K562 (cell line): ENCODE results near the gene CDC42EP2. TPM values are rescaled to one million over a fixed set of nuclear protein-coding genes. Genes with fewer than 3 reads are reported as not detected.
A peak's percentile ranks its signal among the peaks of the same experiment; 100 is the strongest.

ENCODE experiments used
- ATAC-seq: fragments of 200-7000 bp; cut with Tn5 transposase; 3 replicates; pipeline ENCODE4 v1.9.1; 2020; ENCODE audit warnings: moderate library complexity
- BruUV-seq: library from RNA; stranded (reverse); fragments of 400-500 nt; replicated peaks from 2 replicates; lab custom pipeline; 2021; lab: Mats Ljungman, UMichigan
- CTCF ChIA-PET: fragments of 300-600 bp; formaldehyde crosslinking; extraction: SDS; loops from one replicate; lab custom pipeline; 2021; ENCODE audit warnings: low intra/inter-chr PET ratio; lab: Yijun Ruan, JAX
- POLR2A ChIA-PET: fragments of 300-600, 350-650 bp; sonication (Branson Sonifier 250); formaldehyde crosslinking; extraction: SDS; loops from one replicate; lab custom pipeline; 2021; ENCODE audit warnings: antibody characterized with exemption, inconsistent platforms; lab: Yijun Ruan, JAX
- DNase-seq, 4 experiments: peaks; one replicate each; pipeline versions ENCODE4 v3.0.0 to v3.0.0-alpha.2; 2011 to 2018; ENCODE audit warnings: low spot score in 3 of 4, mixed read lengths in 3 of 4; ENCODE audit errors: extremely low read depth in 1 of 4
- FAIRE-seq: peaks from 2 replicates; lab custom pipeline; 2011; peaks lifted over from hg19 to GRCh38; lab: Jason Lieb, UNC
- H2AFZ ChIP-seq: 2 replicates; pipeline ENCODE4 v1.6.0; 2011; ENCODE audit warnings: low read depth, low read length, control low read depth, inconsistent platforms
- H3K27ac ChIP-seq: fragments of 200-600 bp; 3 replicates; pipeline ENCODE4 v1.8.0; 2011; ENCODE audit warnings: low read depth, mild to moderate bottlenecking, control low read depth, inconsistent platforms, low read length, moderate library complexity, mixed read lengths; ENCODE audit errors: extremely low read depth
- H3K27me3 ChIP-seq, 2 experiments: fragments of 300-600 bp in 1 of 2; 2 replicates in 1 of 2; 3 replicates in 1 of 2; pipeline versions ENCODE4 v1.6.0 to v1.8.0; 2011; ENCODE audit warnings: inconsistent platforms in 2 of 2, low read length in 2 of 2, mild to moderate bottlenecking in 1 of 2, mixed read lengths in 1 of 2, moderate library complexity in 1 of 2; ENCODE audit not compliant: control insufficient read depth in 2 of 2, insufficient read depth in 2 of 2
- H3K36me3 ChIP-seq: fragments of 300-600 bp; 3 replicates; pipeline ENCODE4 v1.8.0; 2011; ENCODE audit warnings: mild to moderate bottlenecking, low read length, inconsistent platforms; ENCODE audit not compliant: control insufficient read depth, insufficient read depth
- H3K4me1 ChIP-seq, 2 experiments: fragments of 200-600 bp in 1 of 2; replicated peaks in 1 of 2; 2 replicates in 1 of 2; 3 replicates in 1 of 2; pipeline versions ENCODE4 v1.5.1 to v1.8.0; 2011; ENCODE audit warnings: inconsistent platforms in 2 of 2, low read length in 2 of 2, mild to moderate bottlenecking in 1 of 2, mixed read lengths in 1 of 2, moderate library complexity in 1 of 2; ENCODE audit not compliant: control insufficient read depth in 2 of 2, insufficient read depth in 2 of 2
- H3K4me2 ChIP-seq: 2 replicates; pipeline ENCODE4 v1.6.1; 2011; ENCODE audit warnings: low read length, control low read depth, inconsistent platforms, mixed read lengths; ENCODE audit not compliant: insufficient read depth
- H3K4me3 ChIP-seq: fragments of 200-600 bp; sonication (generic), shearing (Covaris generic); 2 replicates; pipeline ENCODE4 v1.5.1; 2016; ENCODE audit warnings: control low read depth, inconsistent platforms
- H3K79me2 ChIP-seq: fragments of 200-600 bp; 3 replicates; pipeline ENCODE4 v1.8.0; 2011; ENCODE audit warnings: low read length, inconsistent platforms; ENCODE audit not compliant: control insufficient read depth, insufficient read depth
- H3K9ac ChIP-seq, 2 experiments: 2 replicates each; pipeline versions ENCODE4 v1.6.0 to v1.6.1; 2011; ENCODE audit warnings: low read depth in 2 of 2, low read length in 2 of 2, control low read depth in 1 of 2, inconsistent platforms in 1 of 2, mild to moderate bottlenecking in 1 of 2, mixed read lengths in 1 of 2; ENCODE audit not compliant: insufficient read depth in 1 of 2
- H3K9me1 ChIP-seq: one replicate; pipeline ENCODE4 v1.6.0; 2011; ENCODE audit warnings: inconsistent platforms, mild to moderate bottlenecking, low read length, moderate library complexity; ENCODE audit not compliant: control insufficient read depth, insufficient read depth
- H3K9me3 ChIP-seq: replicated peaks from 2 replicates; pipeline ENCODE4 v1.5.1; 2011; ENCODE audit warnings: low read depth, low read length, inconsistent platforms; ENCODE audit not compliant: control insufficient read depth, insufficient read depth
- H4K20me1 ChIP-seq: replicated peaks from 2 replicates; pipeline ENCODE4 v1.6.1; 2011; ENCODE audit warnings: low read length, inconsistent platforms, mixed read lengths; ENCODE audit not compliant: control insufficient read depth, insufficient read depth
- CEBPG ChIP-seq, 3 experiments: fragments of 200-800 bp in 1 of 3; sonication (Bioruptor generic) in 1 of 3; sonication (generic) in 1 of 3; formaldehyde crosslinking in 1 of 3; IDR thresholded peaks in 2 of 3; conservative IDR thresholded peaks in 1 of 3; 2 replicates each; pipeline versions ENCODE4 v1.6.1 to v1.8.0; 2016 to 2022; ENCODE audit warnings: missing compliant biosample characterization in 2 of 3, missing genetic modification characterization in 2 of 3, mild to moderate bottlenecking in 1 of 3, missing genetic modification reagents in 1 of 3
- DACH1 ChIP-seq: fragments of 450-650 bp; IDR thresholded peaks from 2 replicates; pipeline ENCODE4 v1.6.1; 2018; ENCODE audit not compliant: partially characterized antibody
- EGR1 ChIP-seq: fragments of 450-650 bp; conservative IDR thresholded peaks from 2 replicates; pipeline ENCODE4 v1.6.1; 2017; ENCODE audit warnings: mild to moderate bottlenecking
- EWSR1 ChIP-seq: fragments of 450-650 bp; IDR thresholded peaks from 2 replicates; pipeline ENCODE4 v1.6.1; 2018; ENCODE audit warnings: borderline replicate concordance, mild to moderate bottlenecking, low read depth, moderate library complexity; ENCODE audit not compliant: partially characterized antibody
- GATA2 ChIP-seq: sonication (generic); formaldehyde crosslinking; IDR thresholded peaks from 2 replicates; pipeline ENCODE4 v1.4.0; 2020; ENCODE audit warnings: mild to moderate bottlenecking, missing genetic modification reagents
- HOXB6 ChIP-seq: fragments of 250-450 bp; sonication (Bioruptor Pico); IDR thresholded peaks from 2 replicates; pipeline ENCODE4 v1.5.1; 2022; ENCODE audit warnings: mild to moderate bottlenecking, borderline replicate concordance
- MAFK ChIP-seq: IDR thresholded peaks from 2 replicates; pipeline ENCODE4 v1.6.1; 2011; ENCODE audit warnings: low read length, improper control_type of control experiment
- MAZ ChIP-seq, 2 experiments: fragments of 450-650 bp in 1 of 2; sonication (generic) in 1 of 2; formaldehyde crosslinking; IDR thresholded peaks in 1 of 2; conservative IDR thresholded peaks in 1 of 2; 2 replicates each; pipeline versions ENCODE4 v1.4.0 to v1.5.0; 2020; ENCODE audit warnings: mild to moderate bottlenecking in 1 of 2, missing genetic modification reagents in 1 of 2
- NFE2L1 ChIP-seq: fragments of 450-650 bp; IDR thresholded peaks from 2 replicates; pipeline ENCODE4 v1.6.1; 2016; ENCODE audit warnings: missing genetic modification characterization, low read depth, mild to moderate bottlenecking, missing compliant biosample characterization, moderate library complexity, borderline replicate concordance
- NONO ChIP-seq, 2 experiments: fragments of 200-400 bp in 1 of 2; fragments of 450-650 bp in 1 of 2; formaldehyde crosslinking in 1 of 2; IDR thresholded peaks; 2 replicates each; pipeline ENCODE4 v1.6.1; 2017; ENCODE audit warnings: low read depth in 2 of 2, mild to moderate bottlenecking in 2 of 2, moderate library complexity in 2 of 2, low read length in 1 of 2
- POLR2AphosphoS5 ChIP-seq: IDR thresholded peaks from 2 replicates; pipeline ENCODE4 v1.6.1; 2011; ENCODE audit warnings: mild to moderate bottlenecking, low read depth, low read length, moderate library complexity; ENCODE audit not compliant: control insufficient read depth, insufficient read depth
- RCOR1 ChIP-seq, 2 experiments: IDR thresholded peaks; 2 replicates each; pipeline ENCODE4 v1.6.1; 2012; ENCODE audit warnings: low read depth in 2 of 2, low read length in 2 of 2, borderline replicate concordance in 1 of 2, improper control_type of control experiment in 1 of 2
- RERE ChIP-seq: sonication (generic); formaldehyde crosslinking; IDR thresholded peaks from 2 replicates; pipeline ENCODE4 v1.8.0; 2023; ENCODE audit warnings: missing genetic modification reagents, mild to moderate bottlenecking, borderline replicate concordance
- SRSF3 ChIP-seq: fragments of 200-400 bp; formaldehyde crosslinking; IDR thresholded peaks from 2 replicates; pipeline ENCODE4 v1.6.1; 2016; ENCODE audit warnings: mild to moderate bottlenecking, low read length, moderate library complexity; ENCODE audit not compliant: insufficient read depth
- ZNF316 ChIP-seq: fragments of 450-650 bp; IDR thresholded peaks from 2 replicates; pipeline ENCODE4 v1.6.1; 2016
- WGBS: fragments of 100-300 bp; shearing (Covaris generic); methylation state at CpG from one replicate; pipeline ENCODE4 v1.1.6; 2016; ENCODE audit warnings: low coverage, mixed read lengths; ENCODE audit not compliant: insufficient coverage; ENCODE audit errors: missing lambda C conversion rate; 5-methylcytosine and 5-hydroxymethylcytosine counted together
- in situ Hi-C: fragments of 300-500 bp; cut with MboI; formaldehyde crosslinking; loops from 4 replicates; pipeline ENCODE4 v1.15.0; 2018; ENCODE audit warnings: inconsistent platforms, mixed read lengths
- intact Hi-C: fragments of 100-400 bp; cut with micrococcal nuclease; formaldehyde crosslinking; loops from 2 replicates; pipeline ENCODE4 v1.14.2; 2022
- polyA plus RNA-seq, 8 experiments: library from polyadenylated mRNA; depleted of rRNA in 4 of 8; stranded (reverse) in 5 of 8; unstranded in 3 of 8; fragments of >200 nt; fragmentation: Nextera tagmentation in 2 of 8; fragmentation: Illumina TruSeq in 1 of 8; extraction: Ambion mirVana in 2 of 8; extraction: Trizol in 1 of 8; gene quantifications; 2 replicates each; pipeline versions ENCODE4 v1.2.1 to v1.2.3, GENCODE V29; 2011 to 2014; ENCODE audit warnings: inconsistent platforms in 1 of 8, missing spikeins in 1 of 8
- total RNA-seq, 7 experiments: library from RNA; depleted of rRNA in 6 of 7; stranded (reverse); fragments of >200 nt in 6 of 7; fragmentation: Illumina TruSeq in 2 of 7; extraction: Trizol in 2 of 7; gene quantifications; 2 replicates each; pipeline versions ENCODE4 v1.2.1 to v1.2.3, GENCODE V29; 2011 to 2021; ENCODE audit warnings: low replicate concordance in 1 of 7

The CDC42EP2 gene
- total and polyA plus RNA-seq, 9 of the 15 experiments (the other 6 are each of a cell fraction or from before 2014, with no cell fraction given) = 0.27 to 3.5 (median 0.83) TPM; not detected in 1

- peak overlapping the region; percentile 23; the same call in 1 of the 3 replicates for H3K27ac ChIP-seq
- peaks cover 37% of the 10 kb centered on the region; the same call in 2 of the 3 replicates for H3K36me3 ChIP-seq
- H3K4me1 ChIP-seq = peaks cover 12 to 20% of the 10 kb centered on the region in 2 experiments; a peak in 4 of 5 replicates
- DNase-seq (peak; percentile 49 to 64 (median 60)), FAIRE-seq (peak; percentile 76), ATAC-seq (peak; percentile 89)
- no peaks in the 10 kb centered on the region for H3K9me3 ChIP-seq
- no TSS peak for BruUV-seq
- no peaks in the 10 kb centered on the region for H3K9me1 ChIP-seq
- peak overlapping the region; percentile 42 for H3K4me2 ChIP-seq
- WGBS = 50% methylated on average over 11 of the region's 12 CpGs
- no peaks in the 10 kb centered on the region for H3K27me3 ChIP-seq
- H3K4me3 ChIP-seq = no peak overlapping the region
- CTCF ChIA-PET = no interaction called here
- H3K9ac ChIP-seq = peak overlapping the region in 1 of 2 experiments; percentile 82; a peak in 2 of 4 replicates
- in situ Hi-C loops (no loop called here), intact Hi-C loops (no loop called here)
- H2AFZ ChIP-seq = no peak overlapping the region
- no peaks in the 10 kb centered on the region for H3K79me2 ChIP-seq
- H4K20me1 ChIP-seq = peaks cover 6% of the 10 kb centered on the region
- POLR2A ChIA-PET = interaction anchor here (0.7 to 2.2 kb wide), 8 partner anchors 10 to 201 kb away, joined by 3 to 10 read pairs (median 4); partner anchors contain the start of genes DPF2 and MALAT1
- TF ChIP-seq RCOR1 (IDR thresholded peaks at IDR 0.05; ENCODE audit: borderline replicate concordance in 1 of 2, low read depth in 2 of 2, low read length in 2 of 2) = peak in 1 of 2 experiments; percentile 10; a peak in 1 of 4 replicates
- no peak for TF ChIP-seq RERE
- TF ChIP-seq POLR2AphosphoS5 = 0 out of 2 replicates have a peak, but pooled peaks have one; percentile 7
- TF ChIP-seq MAZ (CRISPR knock-in tag; conservative IDR thresholded peaks at IDR 0.05 in 1 of 2, IDR thresholded peaks at IDR 0.05 in 1 of 2) = no peak
- no peak for TF ChIP-seq HOXB6 (CRISPR knock-in tag)
- TF ChIP-seq EGR1 = no peak
- peak; percentile 20 for TF ChIP-seq DACH1
- peak; percentile 100 for TF ChIP-seq ZNF316
- TF ChIP-seq NFE2L1 = no peak
- TF ChIP-seq SRSF3 = no peak
- TF ChIP-seq CEBPG (CRISPR knock-in tag; IDR thresholded peaks at IDR 0.05) = no peak
- no peak for TF ChIP-seq CEBPG (tag; conservative IDR thresholded peaks at IDR 0.05 in 1 of 2, IDR thresholded peaks at IDR 0.05 in 1 of 2)
- TF ChIP-seq GATA2 (CRISPR knock-in tag) = no peak
- no peak for TF ChIP-seq NONO (IDR thresholded peaks at IDR 0.05; ENCODE audit: low read depth in 2 of 2, low read length in 1 of 2)
- no peak for TF ChIP-seq EWSR1
- TF ChIP-seq MAFK = peak; percentile 97
These were observed 13.0 kb upstream of the CDC42EP2 start for GRCh38 chr11:65301491-65302329.
